Ishikawa (cell line): ENCODE data around the gene PRDM11.

ENCODE experiments used
- CEBPB ChIP-seq: IDR thresholded peaks from 2 replicates; pipeline ENCODE4 v1.6.1; 2012
- CREB1 ChIP-seq: IDR thresholded peaks from 2 replicates; pipeline ENCODE4 v1.6.1; 2012; ENCODE audit warnings: low read depth
- EGR1 ChIP-seq: IDR thresholded peaks from 2 replicates; pipeline ENCODE4 v1.6.1; 2012
- EP300 ChIP-seq: IDR thresholded peaks from 2 replicates; pipeline ENCODE4 v1.6.1; 2012; ENCODE audit warnings: borderline replicate concordance
- FOXM1 ChIP-seq: IDR thresholded peaks from 2 replicates; pipeline ENCODE4 v1.6.1; 2012; ENCODE audit warnings: low read depth, borderline replicate concordance
- NFIC ChIP-seq: IDR thresholded peaks from 2 replicates; pipeline ENCODE4 v1.6.1; 2012
- RAD21 ChIP-seq: IDR thresholded peaks from 2 replicates; pipeline ENCODE4 v1.6.1; 2012; ENCODE audit warnings: low read depth
- TAF1 ChIP-seq: IDR thresholded peaks from 2 replicates; pipeline ENCODE4 v1.6.1; 2012; ENCODE audit warnings: low read depth, mild to moderate bottlenecking
- TCF12 ChIP-seq: IDR thresholded peaks from 2 replicates; pipeline ENCODE4 v1.6.1; 2012; ENCODE audit warnings: low read depth
- TEAD4 ChIP-seq: IDR thresholded peaks from 2 replicates; pipeline ENCODE4 v1.6.1; 2012
- YY1 ChIP-seq: IDR thresholded peaks from 2 replicates; pipeline ENCODE4 v1.6.1; 2012; ENCODE audit warnings: low read depth
- ZBTB7A ChIP-seq: IDR thresholded peaks from 2 replicates; pipeline ENCODE4 v1.6.1; 2012; ENCODE audit warnings: low read depth
- TF ChIP-seq, protein P1 (sequence below): IDR thresholded peaks from 2 replicates; pipeline ENCODE4 v1.6.1; 2012
- TF ChIP-seq, protein P2 (sequence below): IDR thresholded peaks from 2 replicates; pipeline ENCODE4 v1.6.1; 2012
- TF ChIP-seq, protein P3 (sequence below): IDR thresholded peaks from 2 replicates; pipeline ENCODE4 v1.6.1; 2012; ENCODE audit warnings: low read depth, mild to moderate bottlenecking

PRDM11 gene

DNA sequence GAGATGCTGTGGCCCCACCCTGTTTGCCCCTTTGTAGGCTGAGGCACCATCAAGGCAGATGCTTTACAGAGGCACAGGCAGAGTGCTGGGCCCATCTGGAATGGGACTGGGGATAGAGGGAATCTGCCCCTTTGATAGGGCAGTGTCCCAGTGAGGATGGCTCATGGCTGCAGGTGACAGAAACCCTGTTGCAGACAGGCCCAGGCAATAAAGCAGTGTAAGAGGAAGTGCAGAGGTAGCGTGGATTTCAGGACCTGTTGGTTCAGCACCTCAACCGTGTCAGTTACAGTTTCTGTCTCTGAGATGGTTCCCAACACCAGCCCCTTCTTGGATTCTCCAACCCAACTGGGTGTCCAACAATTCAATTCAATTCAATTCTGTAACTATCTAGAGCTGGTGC lies 25.1 kb downstream of the PRDM11 start:
- TF ChIP-seq, protein P1, sequence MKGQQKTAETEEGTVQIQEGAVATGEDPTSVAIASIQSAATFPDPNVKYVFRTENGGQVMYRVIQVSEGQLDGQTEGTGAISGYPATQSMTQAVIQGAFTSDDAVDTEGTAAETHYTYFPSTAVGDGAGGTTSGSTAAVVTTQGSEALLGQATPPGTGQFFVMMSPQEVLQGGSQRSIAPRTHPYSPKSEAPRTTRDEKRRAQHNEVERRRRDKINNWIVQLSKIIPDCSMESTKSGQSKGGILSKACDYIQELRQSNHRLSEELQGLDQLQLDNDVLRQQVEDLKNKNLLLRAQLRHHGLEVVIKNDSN: no peak
- TF ChIP-seq, protein P2, sequence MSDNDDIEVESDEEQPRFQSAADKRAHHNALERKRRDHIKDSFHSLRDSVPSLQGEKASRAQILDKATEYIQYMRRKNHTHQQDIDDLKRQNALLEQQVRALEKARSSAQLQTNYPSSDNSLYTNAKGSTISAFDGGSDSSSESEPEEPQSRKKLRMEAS: no peak
- TF ChIP-seq TCF12: no peak
- TF ChIP-seq, protein P3, sequence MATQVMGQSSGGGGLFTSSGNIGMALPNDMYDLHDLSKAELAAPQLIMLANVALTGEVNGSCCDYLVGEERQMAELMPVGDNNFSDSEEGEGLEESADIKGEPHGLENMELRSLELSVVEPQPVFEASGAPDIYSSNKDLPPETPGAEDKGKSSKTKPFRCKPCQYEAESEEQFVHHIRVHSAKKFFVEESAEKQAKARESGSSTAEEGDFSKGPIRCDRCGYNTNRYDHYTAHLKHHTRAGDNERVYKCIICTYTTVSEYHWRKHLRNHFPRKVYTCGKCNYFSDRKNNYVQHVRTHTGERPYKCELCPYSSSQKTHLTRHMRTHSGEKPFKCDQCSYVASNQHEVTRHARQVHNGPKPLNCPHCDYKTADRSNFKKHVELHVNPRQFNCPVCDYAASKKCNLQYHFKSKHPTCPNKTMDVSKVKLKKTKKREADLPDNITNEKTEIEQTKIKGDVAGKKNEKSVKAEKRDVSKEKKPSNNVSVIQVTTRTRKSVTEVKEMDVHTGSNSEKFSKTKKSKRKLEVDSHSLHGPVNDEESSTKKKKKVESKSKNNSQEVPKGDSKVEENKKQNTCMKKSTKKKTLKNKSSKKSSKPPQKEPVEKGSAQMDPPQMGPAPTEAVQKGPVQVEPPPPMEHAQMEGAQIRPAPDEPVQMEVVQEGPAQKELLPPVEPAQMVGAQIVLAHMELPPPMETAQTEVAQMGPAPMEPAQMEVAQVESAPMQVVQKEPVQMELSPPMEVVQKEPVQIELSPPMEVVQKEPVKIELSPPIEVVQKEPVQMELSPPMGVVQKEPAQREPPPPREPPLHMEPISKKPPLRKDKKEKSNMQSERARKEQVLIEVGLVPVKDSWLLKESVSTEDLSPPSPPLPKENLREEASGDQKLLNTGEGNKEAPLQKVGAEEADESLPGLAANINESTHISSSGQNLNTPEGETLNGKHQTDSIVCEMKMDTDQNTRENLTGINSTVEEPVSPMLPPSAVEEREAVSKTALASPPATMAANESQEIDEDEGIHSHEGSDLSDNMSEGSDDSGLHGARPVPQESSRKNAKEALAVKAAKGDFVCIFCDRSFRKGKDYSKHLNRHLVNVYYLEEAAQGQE: no peak
- no peak for TF ChIP-seq FOXM1
- no peak for TF ChIP-seq ZBTB7A
- TF ChIP-seq CREB1: no peak
- no peak for TF ChIP-seq CEBPB
- no peak for TF ChIP-seq YY1
- no peak for TF ChIP-seq RAD21
- TF ChIP-seq TEAD4: no peak
- no peak for TF ChIP-seq TAF1

DNA sequence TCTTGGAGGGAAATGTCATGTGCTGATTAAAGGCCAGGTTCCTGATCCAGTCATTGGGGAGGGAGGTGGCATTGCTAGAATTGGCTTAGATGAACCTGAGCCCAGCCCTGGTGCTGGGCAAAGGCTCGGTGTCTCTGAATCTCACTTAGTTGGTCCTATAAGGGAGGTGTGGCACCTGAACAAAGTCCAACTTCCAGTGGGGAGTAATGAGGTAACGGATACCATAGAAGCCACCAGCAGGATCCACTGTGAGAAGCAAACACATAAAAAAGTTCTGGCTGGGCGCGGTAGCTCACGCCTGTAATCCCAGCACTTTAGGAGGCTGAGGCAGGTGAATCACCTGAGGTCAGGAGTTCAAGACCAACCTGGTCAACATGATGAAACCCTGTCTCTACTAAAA lies 26.6 kb downstream of the PRDM11 start:
- TF ChIP-seq, protein P2: no peak
- no peak for TF ChIP-seq EGR1
- no peak for TF ChIP-seq YY1
- TF ChIP-seq, protein P3: no peak
- no peak for TF ChIP-seq TAF1
- no peak for TF ChIP-seq ZBTB7A
- TF ChIP-seq, protein P1: no peak
- no peak for TF ChIP-seq FOXM1
- TF ChIP-seq TEAD4: no peak
- no peak for TF ChIP-seq RAD21
- TF ChIP-seq TCF12: no peak

DNA sequence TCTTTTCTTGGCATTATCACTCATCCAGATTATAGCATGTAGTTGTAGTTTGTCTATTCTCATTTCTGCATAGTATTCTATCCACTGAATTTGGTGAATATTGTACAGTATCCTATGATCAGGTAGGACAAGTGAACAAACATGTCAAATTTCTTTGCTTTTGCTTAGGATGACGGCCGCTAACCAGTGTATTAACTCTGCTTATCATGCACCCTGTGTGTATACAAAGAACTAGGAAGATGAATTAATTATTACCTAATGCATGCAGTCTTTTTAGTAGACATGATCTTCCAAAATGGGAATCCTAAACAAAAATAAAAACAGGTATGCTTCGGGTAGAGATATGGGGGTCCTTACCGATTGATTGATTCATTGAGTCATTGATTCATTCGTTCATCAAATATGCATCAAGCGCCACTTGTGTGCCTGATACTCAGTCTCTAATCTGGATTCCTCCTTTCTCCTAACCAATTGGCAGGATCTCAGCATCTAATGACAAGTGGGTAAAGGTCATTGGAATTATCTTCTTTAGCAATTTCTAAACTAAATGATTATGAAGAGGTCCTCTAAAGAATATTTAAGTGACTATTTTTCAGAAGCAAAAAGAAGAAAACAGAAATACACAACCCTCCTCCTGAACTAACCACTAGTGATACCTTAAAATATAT lies 27.9 kb downstream of the PRDM11 start:
- TF ChIP-seq TEAD4 (no peak), RAD21 (no peak), EGR1 (no peak), ZBTB7A (no peak), TCF12 (no peak), EP300 (no peak), CREB1 (no peak), CEBPB (no peak), NFIC (no peak), TAF1 (no peak), FOXM1 (no peak), YY1 (no peak)
- TF ChIP-seq, protein P3: no peak
- TF ChIP-seq, protein P1: no peak
- TF ChIP-seq, protein P2: no peak

DNA sequence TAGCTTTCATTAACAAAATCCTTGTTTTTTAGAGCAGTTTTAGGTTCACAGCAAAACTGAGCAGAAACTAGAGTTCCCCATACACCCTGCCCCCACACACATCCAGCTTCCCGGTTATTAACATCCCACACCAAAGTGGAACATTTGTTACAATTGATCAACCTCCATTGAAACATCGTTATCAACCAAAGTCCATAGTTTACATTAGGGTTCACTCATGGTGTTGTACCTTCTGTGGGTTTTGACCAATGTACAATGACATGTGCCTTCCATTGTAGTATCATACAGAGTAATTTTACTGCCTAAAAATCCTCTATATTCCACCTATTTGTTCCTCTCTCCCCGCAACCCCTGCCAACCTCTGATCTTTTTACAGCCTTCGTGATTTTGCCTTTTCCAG lies 28.5 kb downstream of the PRDM11 start:
- TF ChIP-seq, protein P3: no peak
- TF ChIP-seq, protein P2: no peak
- TF ChIP-seq CEBPB (no peak), ZBTB7A (no peak), TCF12 (no peak), RAD21 (no peak), EGR1 (no peak), NFIC (no peak), FOXM1 (no peak), TAF1 (no peak), TEAD4 (no peak), EP300 (no peak), YY1 (no peak), CREB1 (no peak)
- TF ChIP-seq, protein P1: no peak
